Spleen (tissue), 7 donors: Measurements from ENCODE around the gene FBXL17.

Experiments
- POLR2A ChIP-seq, 3 donors: fragments of 450-650 bp; IDR thresholded peaks; one replicate each; pipeline ENCODE4 v1.5.1; 2017; ENCODE audit warnings: antibody characterized with exemption in 3 of 3, mild to moderate bottlenecking in 1 of 3
- POLR2AphosphoS5 ChIP-seq, 3 donors: sonication (generic); formaldehyde crosslinking; IDR thresholded peaks; one replicate each; pipeline ENCODE4 v1.5.1; 2017; ENCODE audit warnings: antibody characterized with exemption in 3 of 3
- TF ChIP-seq, protein P1 (sequence below), 11 experiments: fragments of 200-600 bp in 7 of 11; fragments of 450-650 bp in 4 of 11; sonication (generic) in 4 of 11; IDR thresholded peaks in 8 of 11; conservative IDR thresholded peaks in 3 of 11; 1 replicate in 7 of 11; 2 replicates in 4 of 11; pipeline versions ENCODE4 v1.4.0 to v1.8.0; 2016 to 2021; ENCODE audit warnings: antibody characterized with exemption in 11 of 11, inconsistent platforms in 4 of 11, mild to moderate bottlenecking in 1 of 11
- donor health status: DM: no; HTN: no; CAD: no; lungs with moderate emphysema.
- donor health status: DM: no; HTN: no; CAD: no.
- donor health status: DM: no; HTN: no; CAD: no.

DNA sequence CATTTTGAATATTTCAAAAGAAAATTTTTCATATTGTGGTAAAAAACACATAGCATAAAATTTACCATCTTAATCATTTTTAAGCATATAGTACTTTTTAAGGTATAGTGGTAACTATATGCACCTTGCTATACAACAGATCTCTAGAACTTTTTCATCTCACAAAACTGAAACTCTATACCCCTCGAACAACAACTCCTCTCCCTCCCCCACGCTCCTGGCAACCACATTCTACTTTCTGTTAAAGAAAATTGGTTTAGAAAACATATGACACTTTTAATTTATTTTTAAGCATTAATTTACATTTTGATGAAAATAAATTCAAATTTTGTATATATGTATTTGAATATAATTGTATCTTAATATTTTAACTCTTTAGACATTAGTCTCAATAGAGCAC lies 563.9 kb downstream of the FBXL17 start:
- TF ChIP-seq, protein P1, sequence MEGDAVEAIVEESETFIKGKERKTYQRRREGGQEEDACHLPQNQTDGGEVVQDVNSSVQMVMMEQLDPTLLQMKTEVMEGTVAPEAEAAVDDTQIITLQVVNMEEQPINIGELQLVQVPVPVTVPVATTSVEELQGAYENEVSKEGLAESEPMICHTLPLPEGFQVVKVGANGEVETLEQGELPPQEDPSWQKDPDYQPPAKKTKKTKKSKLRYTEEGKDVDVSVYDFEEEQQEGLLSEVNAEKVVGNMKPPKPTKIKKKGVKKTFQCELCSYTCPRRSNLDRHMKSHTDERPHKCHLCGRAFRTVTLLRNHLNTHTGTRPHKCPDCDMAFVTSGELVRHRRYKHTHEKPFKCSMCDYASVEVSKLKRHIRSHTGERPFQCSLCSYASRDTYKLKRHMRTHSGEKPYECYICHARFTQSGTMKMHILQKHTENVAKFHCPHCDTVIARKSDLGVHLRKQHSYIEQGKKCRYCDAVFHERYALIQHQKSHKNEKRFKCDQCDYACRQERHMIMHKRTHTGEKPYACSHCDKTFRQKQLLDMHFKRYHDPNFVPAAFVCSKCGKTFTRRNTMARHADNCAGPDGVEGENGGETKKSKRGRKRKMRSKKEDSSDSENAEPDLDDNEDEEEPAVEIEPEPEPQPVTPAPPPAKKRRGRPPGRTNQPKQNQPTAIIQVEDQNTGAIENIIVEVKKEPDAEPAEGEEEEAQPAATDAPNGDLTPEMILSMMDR (IDR thresholded peaks at IDR 0.05 in 8 of 11, conservative IDR thresholded peaks at IDR 0.05 in 3 of 11), result no peak
- no peak for TF ChIP-seq POLR2AphosphoS5 (IDR thresholded peaks at IDR 0.05)
- no peak for TF ChIP-seq POLR2A (IDR thresholded peaks at IDR 0.05)
